NCI-H446 treated with DMSO at 0.1 percent for 48 hours (cell line): ENCODE measurements around the gene EFNB2.

ENCODE experiments used
- DNase-seq: peaks from one replicate; lab custom pipeline; 2025; lab: John Stamatoyannopoulos, UW

EFNB2 gene

GRCh38 chr13:106481919-106482318, 53.5 kb downstream of the EFNB2 start:
- DNase-seq: no peak

DNA sequence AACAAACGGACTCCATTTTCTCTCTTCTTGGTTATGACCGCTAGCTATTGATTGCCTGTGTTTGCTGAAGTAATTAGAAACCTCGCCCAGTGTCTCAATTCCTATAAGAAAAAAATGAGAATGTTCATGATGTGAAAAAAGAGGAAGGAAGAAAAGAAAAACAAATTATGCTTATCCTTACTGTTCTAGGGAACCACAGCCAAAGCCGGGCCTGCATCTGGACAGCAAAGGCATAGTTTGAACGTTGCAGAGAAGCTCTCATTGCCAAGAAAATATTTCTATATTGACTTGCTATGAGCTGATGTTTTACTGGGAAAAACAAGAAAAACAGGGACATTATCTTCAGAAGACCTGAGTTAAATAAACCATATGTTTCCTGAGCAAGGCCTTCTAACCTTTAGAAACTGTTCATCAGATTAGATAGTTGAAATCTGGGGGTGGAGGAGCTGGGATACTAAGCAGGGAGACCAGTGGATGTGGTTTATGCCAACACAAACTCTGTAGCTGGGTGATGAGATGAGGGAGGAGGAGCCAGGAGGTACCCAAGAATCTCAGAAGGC, 55.0 kb downstream of the EFNB2 start:
- DNase-seq: no peak

DNA sequence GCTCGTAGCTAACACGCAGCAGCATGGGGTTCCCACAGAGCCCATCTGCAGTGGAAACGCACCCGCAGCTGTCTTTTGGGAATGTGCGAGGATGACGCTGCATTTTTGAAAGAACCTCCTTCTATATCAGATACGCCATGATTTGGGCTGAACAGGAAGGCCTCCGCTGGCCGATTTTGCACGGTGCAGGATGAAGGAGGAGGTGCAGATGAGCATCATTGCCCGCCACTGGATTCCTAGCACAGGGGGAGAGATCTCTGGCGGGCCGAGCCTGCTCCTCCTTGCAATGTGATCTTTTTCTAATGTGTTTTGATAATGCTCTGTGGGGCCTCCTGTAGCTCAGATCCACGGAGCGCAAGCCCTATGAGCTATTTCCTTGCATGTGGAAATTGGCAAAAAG, 55.5 kb downstream of the EFNB2 start:
- no peak for DNase-seq

GRCh38 chr13:106478116-106478515, 57.3 kb downstream of the EFNB2 start:
- DNase-seq: no peak

- no peak for DNase-seq
These were observed 58.2 kb downstream of the EFNB2 start for GRCh38 chr13:106477303-106477702.

DNA sequence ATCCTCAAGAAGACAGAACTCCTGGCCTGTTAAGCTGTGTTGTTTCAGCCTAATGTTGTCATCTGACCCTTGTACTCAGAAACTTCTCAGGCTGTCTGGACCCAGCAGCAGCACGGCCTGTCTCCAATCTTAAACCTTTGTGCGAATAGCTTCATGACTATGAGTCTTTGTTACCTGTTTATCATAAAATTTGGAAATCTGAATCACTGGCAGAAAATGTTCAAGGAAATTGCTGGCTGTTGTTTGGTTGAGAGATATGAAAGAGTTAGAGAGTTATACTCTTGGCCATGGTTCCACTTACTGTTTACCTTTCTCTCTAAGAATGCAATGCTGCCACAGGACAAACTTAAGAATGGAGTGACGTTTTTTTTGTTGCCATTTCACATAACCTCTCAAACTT, 59.6 kb downstream of the EFNB2 start:
- DNase-seq: no peak

- DNase-seq: no peak
These were observed 60.5 kb downstream of the EFNB2 start for GRCh38 chr13:106474912-106475311.

DNA sequence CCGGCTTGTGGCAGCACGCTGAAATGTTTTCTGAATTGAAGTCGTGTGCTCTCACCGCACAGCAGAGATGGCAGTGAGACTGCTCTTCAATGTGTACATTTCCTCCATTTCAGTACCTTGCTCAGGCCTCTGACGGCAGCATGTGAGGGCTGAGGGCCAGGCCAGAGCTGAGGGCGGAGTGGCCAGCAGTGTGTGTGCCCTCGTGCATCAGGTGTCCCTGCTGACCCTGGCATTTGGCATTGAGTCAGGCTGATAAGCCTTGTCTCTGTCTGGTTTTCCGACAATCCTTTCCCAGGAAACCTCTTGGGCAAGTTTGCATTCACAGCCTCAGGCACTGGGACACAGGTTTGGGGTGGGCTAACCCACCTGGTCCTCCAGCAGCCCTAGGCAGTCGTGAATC, 62.3 kb downstream of the EFNB2 start:
- DNase-seq: no peak

DNA sequence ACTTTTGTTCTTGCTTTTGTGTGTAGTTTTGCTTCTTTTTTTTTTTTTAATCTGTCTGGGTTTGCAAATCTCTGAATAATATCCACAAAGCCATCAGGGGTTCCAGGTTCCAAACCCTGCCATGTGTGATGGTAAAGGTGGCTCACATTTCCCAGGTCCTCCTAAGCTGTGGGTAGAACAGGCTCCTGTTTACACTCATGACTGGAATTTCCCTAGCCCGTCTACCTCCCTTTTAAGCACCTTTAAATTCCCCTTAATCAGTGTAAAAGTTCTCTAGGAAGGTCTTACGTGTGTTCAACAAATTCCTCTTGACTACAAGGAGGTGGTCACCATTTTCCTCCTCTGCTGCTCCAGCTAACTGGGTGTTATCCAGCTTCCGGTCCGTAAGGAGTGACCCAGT, 62.8 kb downstream of the EFNB2 start:
- DNase-seq: no peak

GRCh38 chr13:106471957-106472543, 63.4 kb downstream of the EFNB2 start:
- DNase-seq: no peak

DNA sequence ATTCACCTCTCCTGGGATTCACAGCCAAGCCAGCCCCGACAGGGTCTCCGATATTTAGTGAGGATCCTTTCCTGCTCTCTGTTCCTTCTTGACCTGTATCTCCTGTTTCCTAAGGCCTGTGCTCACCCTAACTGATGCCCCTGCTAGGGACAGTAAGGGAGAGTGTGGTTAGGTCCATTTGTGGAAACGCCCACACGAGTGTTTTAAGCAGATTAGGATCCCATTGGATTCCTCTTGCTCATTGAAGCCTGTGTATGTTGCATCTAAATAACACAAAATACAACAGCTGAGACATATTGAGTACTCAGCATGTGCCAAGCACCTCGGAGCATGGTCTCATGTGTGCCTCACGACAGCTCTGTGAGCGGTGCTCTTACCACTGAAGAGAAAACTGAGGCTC, 64.9 kb downstream of the EFNB2 start:
- DNase-seq: no peak

DNA sequence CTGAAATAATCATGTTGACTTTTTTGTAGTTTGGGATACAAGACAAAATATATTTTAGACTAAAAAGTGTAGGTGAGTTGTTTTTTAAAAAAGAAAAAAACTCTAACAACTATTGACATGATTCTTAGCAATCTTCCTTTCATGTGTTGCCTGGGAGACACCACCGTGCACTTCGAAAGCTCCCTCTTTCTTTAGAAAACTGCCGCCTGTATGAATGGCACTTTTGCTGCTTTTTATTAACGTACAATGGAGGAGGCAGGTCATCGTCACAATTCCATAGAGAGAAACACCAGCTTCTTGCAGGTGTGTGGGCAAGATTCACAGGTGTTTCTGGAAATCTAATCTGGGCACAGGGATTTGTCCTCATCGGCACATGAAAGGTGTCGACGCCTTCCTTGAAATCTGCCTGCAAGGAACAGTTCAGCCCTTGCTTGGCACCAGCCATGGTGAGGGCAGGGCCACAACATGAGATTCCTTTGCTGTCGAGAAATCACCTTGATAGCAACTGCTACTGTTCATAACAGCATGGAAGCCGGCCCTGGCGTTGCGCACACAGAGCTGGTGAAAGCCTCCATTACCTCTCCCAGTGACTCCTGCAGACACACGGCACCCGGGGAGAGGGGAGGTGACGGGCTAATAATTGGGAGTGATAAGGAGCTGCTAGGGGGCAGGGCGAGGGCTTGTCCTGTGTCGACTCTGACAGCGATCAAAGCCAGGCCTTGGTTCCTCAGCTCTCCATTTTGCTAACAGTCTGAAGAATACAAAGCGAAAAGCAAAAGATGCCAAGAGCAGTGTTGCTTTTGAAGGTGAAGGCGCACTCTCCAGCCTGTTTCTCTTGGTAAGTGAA, 66.5 kb downstream of the EFNB2 start:
- no peak for DNase-seq

DNA sequence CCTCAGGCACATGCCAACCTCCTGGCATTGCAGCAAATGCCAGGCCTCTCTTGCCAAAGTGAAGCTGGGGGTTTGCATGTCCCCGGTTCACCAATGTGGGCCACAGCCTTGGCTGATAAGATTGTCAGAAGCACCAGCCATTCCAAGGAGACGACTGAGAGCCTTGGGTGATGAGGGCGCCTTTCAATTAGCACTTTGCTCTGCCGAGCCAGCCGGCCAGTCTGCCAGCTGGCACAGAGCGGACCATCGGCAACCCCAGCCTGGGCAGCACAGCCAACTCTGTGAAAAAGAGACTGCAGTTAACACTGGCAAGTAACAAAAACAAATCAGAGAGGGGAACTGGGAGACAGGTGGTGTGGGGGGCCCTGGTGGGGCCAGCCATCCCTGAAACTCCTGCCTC, 67.3 kb downstream of the EFNB2 start:
- peak; percentile 43 for DNase-seq

DNA sequence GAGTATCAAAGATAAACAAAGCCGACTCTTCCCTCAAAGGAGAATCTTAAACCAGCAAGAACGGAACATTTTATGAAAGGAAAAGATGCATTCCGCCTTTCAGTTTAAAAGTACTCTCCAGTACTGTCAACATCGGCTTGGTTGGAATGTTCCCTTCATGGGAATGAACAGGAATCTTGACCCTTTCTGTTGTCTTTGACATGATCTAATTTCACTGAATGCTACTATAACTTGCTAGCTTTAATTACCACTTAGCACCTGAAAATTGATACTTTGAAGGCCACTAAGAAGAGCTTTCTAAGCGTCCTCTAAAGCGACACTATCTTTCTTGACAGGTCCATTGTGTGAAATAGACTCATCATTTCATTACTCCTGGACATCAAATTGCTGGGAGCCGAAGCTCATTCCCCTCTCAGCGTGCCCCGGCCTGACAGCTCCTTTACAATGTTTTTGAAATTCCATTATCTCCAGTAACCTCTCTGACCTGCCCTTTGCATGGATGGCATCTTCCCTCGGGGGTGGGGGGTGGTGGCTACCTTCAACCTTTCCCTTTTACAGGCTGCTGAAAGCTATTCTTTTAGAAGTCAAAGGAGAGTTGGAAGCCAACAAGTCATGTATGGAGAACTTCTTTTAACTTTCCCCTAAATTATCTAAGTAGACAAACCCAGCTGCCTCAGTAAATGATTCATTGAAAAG, 67.9 kb downstream of the EFNB2 start:
- no peak for DNase-seq

GRCh38 chr13:106466691-106467426, 68.6 kb downstream of the EFNB2 start:
- no peak for DNase-seq

DNA sequence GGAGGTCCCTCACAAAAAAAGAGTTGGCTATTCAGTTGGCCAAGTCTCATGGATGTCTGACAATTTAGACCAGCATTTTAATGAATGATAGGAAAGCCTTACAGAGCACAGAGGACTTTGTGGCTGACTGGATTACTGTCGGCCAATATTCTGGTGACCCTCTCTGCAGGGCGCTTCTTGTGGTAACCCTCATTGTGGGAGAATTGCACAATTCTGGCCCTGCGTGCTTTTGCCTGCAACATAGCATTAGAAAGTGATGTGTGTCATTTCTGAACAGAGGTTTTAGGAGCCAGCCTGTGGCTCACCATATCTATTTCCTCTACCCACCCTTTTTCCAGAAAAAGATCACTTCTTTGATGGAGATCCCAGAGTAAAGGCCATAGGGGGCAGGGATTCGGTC, 71.4 kb downstream of the EFNB2 start:
- no peak for DNase-seq

- no peak for DNase-seq
These were observed 72.8 kb downstream of the EFNB2 start for GRCh38 chr13:106462710-106463109.

DNA sequence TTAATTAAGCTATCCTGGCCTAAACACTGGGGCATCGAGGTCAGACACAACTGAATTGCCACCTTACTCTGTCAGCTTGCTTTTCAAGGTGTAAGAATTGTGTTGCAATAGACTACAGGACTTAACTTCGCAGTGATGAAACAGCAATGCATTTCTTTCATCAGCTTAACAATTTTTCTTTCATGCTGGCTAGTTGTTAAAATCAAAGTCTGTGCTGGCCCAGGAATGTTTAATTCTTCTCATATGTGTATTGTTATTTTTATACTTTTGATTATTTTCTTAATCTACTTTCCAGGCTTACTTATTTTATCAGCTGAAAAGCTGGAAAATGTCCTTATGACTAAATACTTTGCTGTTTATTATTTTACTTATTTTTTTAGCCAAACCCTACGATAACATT, 79.7 kb downstream of the EFNB2 start:
- no peak for DNase-seq

DNA sequence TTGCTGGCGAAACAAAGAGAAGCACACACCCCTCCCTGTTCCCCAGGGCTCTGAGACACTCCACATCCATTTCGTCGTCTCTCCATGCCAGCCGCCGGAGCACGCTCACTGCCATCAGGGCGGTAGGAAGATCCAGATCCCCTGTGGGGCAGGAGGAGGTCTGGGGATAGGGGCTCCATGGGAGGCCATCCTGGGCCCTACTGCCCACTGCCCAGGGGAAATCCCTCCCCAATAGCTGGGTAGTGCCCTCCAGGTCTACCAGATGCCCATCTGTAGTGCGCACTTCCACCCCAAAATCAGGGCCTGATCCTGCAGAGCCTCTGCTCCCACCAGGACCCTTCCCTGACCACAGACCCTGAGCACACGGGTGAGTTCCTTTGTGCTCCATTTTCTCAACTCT, 80.3 kb downstream of the EFNB2 start:
- no peak for DNase-seq

GRCh38 chr13:106453101-106453500, 82.4 kb downstream of the EFNB2 start:
- DNase-seq: no peak

DNA sequence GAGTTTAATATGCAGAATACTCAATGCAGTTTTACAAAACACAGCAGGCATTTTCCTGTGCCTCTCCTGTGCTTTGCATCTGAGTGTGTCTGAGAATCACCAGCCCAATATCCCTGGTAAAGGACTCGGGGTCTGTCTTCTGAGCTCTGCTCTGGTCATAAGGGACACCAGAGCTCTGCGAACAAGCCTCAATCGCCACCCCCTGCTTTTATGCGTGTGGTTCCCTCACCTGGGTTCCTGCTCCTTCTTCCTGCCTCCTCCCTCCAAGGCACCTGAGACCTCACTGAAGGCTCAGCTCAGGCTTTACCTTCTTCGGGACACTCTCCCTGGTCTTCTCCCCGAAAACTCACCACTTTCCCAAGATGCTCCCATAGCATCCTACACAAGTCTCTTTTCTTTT, 84.5 kb downstream of the EFNB2 start:
- no peak for DNase-seq

DNA sequence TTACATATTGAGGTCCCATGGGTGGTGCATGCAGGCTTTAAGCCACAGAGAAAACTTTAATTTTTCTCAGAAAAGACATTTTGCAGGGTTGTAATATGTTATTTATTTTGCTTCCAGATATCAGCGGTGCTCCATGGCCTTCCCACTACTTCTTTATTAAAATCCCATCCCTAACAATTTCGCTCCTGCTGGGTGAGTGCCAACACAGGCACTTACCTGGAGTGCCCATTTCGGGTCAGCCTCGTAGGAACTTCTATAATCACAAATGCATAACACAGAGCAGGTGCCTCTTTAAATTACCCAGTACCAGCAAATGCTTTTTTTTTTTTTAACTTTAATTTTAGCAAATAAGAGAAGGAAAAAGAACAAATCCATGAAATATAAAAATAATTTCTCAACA, 86.4 kb downstream of the EFNB2 start:
- no peak for DNase-seq
